DND-41 (cell line): ENCODE results near the gene GORASP1.

Source experiments
- ATAC-seq: fragments of 200-7000 bp; cut with Tn5 transposase; 3 replicates; pipeline ENCODE4 v1.9.1; 2021; ENCODE audit warnings: low read depth; ENCODE audit not compliant: insufficient read depth
- DNase-seq: peaks from one replicate; pipeline ENCODE4 v3.0.0-alpha.2; 2020
- H2AFZ ChIP-seq: 2 replicates; pipeline ENCODE4 v1.6.0; 2012; ENCODE audit warnings: low read depth, low read length
- H3K27ac ChIP-seq: 2 replicates; pipeline ENCODE4 v1.5.1; 2012; ENCODE audit warnings: low read length, inconsistent platforms
- H3K27me3 ChIP-seq: fragments of 200-600 bp; sonication (generic); 2 replicates; pipeline ENCODE4 v1.6.0; 2012; ENCODE audit warnings: low read length, mild to moderate bottlenecking, inconsistent platforms; ENCODE audit not compliant: insufficient read depth, poor library complexity
- H3K36me3 ChIP-seq: 2 replicates; pipeline ENCODE4 v1.5.1; 2012; ENCODE audit warnings: low read length, inconsistent platforms; ENCODE audit not compliant: insufficient read depth
- H3K4me1 ChIP-seq: 2 replicates; pipeline ENCODE4 v1.5.1; 2012; ENCODE audit warnings: mild to moderate bottlenecking, low read length; ENCODE audit not compliant: insufficient read depth
- H3K4me2 ChIP-seq: 2 replicates; pipeline ENCODE4 v1.6.0; 2012; ENCODE audit warnings: mild to moderate bottlenecking, moderate library complexity, low read length, inconsistent platforms; ENCODE audit not compliant: insufficient read depth
- H3K4me3 ChIP-seq, 2 experiments: fragments of 200-600 bp in 1 of 2; shearing (Covaris generic) in 1 of 2; 2 replicates each; pipeline ENCODE4 v1.5.1; 2012 to 2016; ENCODE audit warnings: inconsistent platforms in 2 of 2, low read length in 2 of 2, mild to moderate bottlenecking in 2 of 2, low read depth in 1 of 2, moderate library complexity in 1 of 2
- H3K79me2 ChIP-seq: 2 replicates; pipeline ENCODE4 v1.6.0; 2012; ENCODE audit warnings: low read length, inconsistent platforms; ENCODE audit not compliant: insufficient read depth
- H3K9ac ChIP-seq: 2 replicates; pipeline ENCODE4 v1.6.0; 2012; ENCODE audit warnings: low read depth, mild to moderate bottlenecking, inconsistent platforms, low read length, moderate library complexity
- H3K9me3 ChIP-seq: 2 replicates; pipeline ENCODE4 v1.5.1; 2012; ENCODE audit warnings: low read length, moderate library complexity, mild to moderate bottlenecking, inconsistent platforms; ENCODE audit not compliant: insufficient read depth, severe bottlenecking
- H4K20me1 ChIP-seq: 2 replicates; pipeline ENCODE4 v1.6.0; 2012; ENCODE audit warnings: low read length; ENCODE audit not compliant: insufficient read depth
- EZH2 ChIP-seq: IDR thresholded peaks from 3 replicates; pipeline ENCODE4 v1.6.1; 2012; ENCODE audit warnings: borderline replicate concordance, low read depth, mild to moderate bottlenecking, moderate library complexity, low read length, inconsistent platforms; ENCODE audit not compliant: severe bottlenecking
- TF ChIP-seq, protein P1 (sequence below): IDR thresholded peaks from 2 replicates; pipeline ENCODE4 v1.5.1; 2012; ENCODE audit warnings: borderline replicate concordance, low read length, moderate library complexity, mild to moderate bottlenecking; ENCODE audit not compliant: poor library complexity, severe bottlenecking; ENCODE audit errors: extremely low read depth

The GORASP1 gene

GRCh38 chr3:39088456-39088855 is 19.0 kb downstream of the GORASP1 start:
- no peaks in the 10 kb centered on the region for H3K27me3 ChIP-seq
- H3K27ac ChIP-seq: no peak overlapping the region
- H3K4me2 ChIP-seq: no peak overlapping the region
- no peak overlapping the region for H3K9ac ChIP-seq
- H2AFZ ChIP-seq: no peak overlapping the region
- H4K20me1 ChIP-seq: no peaks in the 10 kb centered on the region
- no peak overlapping the region for H3K4me3 ChIP-seq
- no peak for TF ChIP-seq EZH2
- TF ChIP-seq, protein P1, sequence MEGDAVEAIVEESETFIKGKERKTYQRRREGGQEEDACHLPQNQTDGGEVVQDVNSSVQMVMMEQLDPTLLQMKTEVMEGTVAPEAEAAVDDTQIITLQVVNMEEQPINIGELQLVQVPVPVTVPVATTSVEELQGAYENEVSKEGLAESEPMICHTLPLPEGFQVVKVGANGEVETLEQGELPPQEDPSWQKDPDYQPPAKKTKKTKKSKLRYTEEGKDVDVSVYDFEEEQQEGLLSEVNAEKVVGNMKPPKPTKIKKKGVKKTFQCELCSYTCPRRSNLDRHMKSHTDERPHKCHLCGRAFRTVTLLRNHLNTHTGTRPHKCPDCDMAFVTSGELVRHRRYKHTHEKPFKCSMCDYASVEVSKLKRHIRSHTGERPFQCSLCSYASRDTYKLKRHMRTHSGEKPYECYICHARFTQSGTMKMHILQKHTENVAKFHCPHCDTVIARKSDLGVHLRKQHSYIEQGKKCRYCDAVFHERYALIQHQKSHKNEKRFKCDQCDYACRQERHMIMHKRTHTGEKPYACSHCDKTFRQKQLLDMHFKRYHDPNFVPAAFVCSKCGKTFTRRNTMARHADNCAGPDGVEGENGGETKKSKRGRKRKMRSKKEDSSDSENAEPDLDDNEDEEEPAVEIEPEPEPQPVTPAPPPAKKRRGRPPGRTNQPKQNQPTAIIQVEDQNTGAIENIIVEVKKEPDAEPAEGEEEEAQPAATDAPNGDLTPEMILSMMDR: no peak
- H3K9me3 ChIP-seq: no peaks in the 10 kb centered on the region
- peaks cover 71% of the 10 kb centered on the region for H3K36me3 ChIP-seq
- H3K4me1 ChIP-seq: no peaks in the 10 kb centered on the region
- DNase-seq: no peak
- no peak for ATAC-seq
- no peaks in the 10 kb centered on the region for H3K79me2 ChIP-seq

DNA sequence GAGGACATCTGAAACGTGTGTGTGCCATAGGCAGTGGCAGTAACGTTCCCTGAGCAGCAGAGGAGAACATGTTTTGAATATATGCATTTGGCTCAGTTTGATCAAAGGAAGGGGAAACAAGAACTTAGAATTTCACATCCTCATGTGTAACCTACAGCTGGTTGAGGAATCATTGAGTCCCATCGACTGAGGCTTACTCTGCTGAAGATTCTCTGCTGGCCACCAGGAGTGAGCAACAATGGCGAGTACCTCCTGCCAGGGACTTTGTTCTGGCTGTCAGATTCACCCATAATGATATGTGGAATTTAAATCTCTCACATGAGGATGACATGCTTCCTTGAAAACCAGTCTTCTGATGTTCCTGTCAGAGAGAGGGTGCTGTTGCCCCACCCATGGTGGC is 21.3 kb downstream of the GORASP1 start:
- Histone ChIP-seq H3K9ac (no peak overlapping the region), H3K4me1 (no peaks in the 10 kb centered on the region), H3K9me3 (no peaks in the 10 kb centered on the region), H3K4me3 (no peak overlapping the region), H3K79me2 (no peaks in the 10 kb centered on the region), H3K4me2 (no peak overlapping the region), H2AFZ (no peak overlapping the region), H3K36me3 (peaks cover 62% of the 10 kb centered on the region), H4K20me1 (no peaks in the 10 kb centered on the region), H3K27me3 (no peaks in the 10 kb centered on the region), H3K27ac (no peak overlapping the region)
- ATAC-seq (no peak), DNase-seq (no peak)
- TF ChIP-seq, protein P1: no peak
- TF ChIP-seq EZH2: no peak

- Histone ChIP-seq H3K9me3 (no peaks in the 10 kb centered on the region), H3K9ac (no peak overlapping the region), H3K4me3 (no peak overlapping the region), H3K4me2 (no peak overlapping the region), H3K79me2 (no peaks in the 10 kb centered on the region), H2AFZ (no peak overlapping the region), H3K36me3 (peaks cover 55% of the 10 kb centered on the region), H3K27me3 (no peaks in the 10 kb centered on the region), H3K27ac (no peak overlapping the region), H3K4me1 (no peaks in the 10 kb centered on the region), H4K20me1 (no peaks in the 10 kb centered on the region)
- DNase-seq: no peak
- TF ChIP-seq EZH2: no peak
- TF ChIP-seq, protein P1: no peak
- ATAC-seq: no peak
Measured at GRCh38 chr3:39082666-39083313, 24.6 kb downstream of the GORASP1 start.
